Chondrocyte (in vitro differentiated cells): Measurements from ENCODE around the gene CHST3. TPM values are rescaled to one million over a fixed set of nuclear protein-coding genes. Genes with fewer than 3 reads are reported as not detected.

ENCODE experiments used
- DNase-seq: peaks from one replicate; pipeline ENCODE4 v3.0.0; 2021; ENCODE audit warnings: mixed read lengths, low spot score
- H3K27ac Mint-ChIP-seq: one replicate; pipeline ENCODE4 v1.8.0; 2021; ENCODE audit warnings: mild to moderate bottlenecking, moderate library complexity, mixed read lengths; ENCODE audit not compliant: unreplicated experiment
- H3K27me3 Mint-ChIP-seq: 2 replicates; pipeline ENCODE4 v1.8.0; 2021; ENCODE audit warnings: low read depth, mixed read lengths
- H3K36me3 Mint-ChIP-seq: 2 replicates; pipeline ENCODE4 v1.8.0; 2021; ENCODE audit warnings: low read depth, mixed read lengths
- H3K4me1 Mint-ChIP-seq: 2 replicates; pipeline ENCODE4 v1.8.0; 2021; ENCODE audit warnings: low read depth, mild to moderate bottlenecking, mixed read lengths
- H3K4me3 Mint-ChIP-seq: one replicate; pipeline ENCODE4 v1.8.0; 2021; ENCODE audit warnings: mild to moderate bottlenecking, moderate library complexity, mixed read lengths; ENCODE audit not compliant: unreplicated experiment
- H3K9me3 Mint-ChIP-seq: 2 replicates; pipeline ENCODE4 v1.8.0; 2021; ENCODE audit warnings: low read depth, mixed read lengths
- CTCF ChIP-seq: fragments of 200-600 bp; sonication (generic); IDR thresholded peaks from 2 replicates; pipeline ENCODE4 v1.5.0; 2021; ENCODE audit warnings: antibody characterized with exemption, mild to moderate bottlenecking, moderate library complexity
- total RNA-seq: library from RNA; stranded (reverse); gene quantifications from 3 replicates; pipeline ENCODE4 v1.2.1, GENCODE V29; 2021

Gene CHST3
- total RNA-seq, 1 donor from 2014 or later, result 63.2 TPM

GRCh38 chr10:72016608-72017300 lies 52.6 kb downstream of the CHST3 start:
- no peaks in the 10 kb centered on the region for H3K9me3 Mint-ChIP-seq
- no peak for DNase-seq
- no peak overlapping the region for H3K4me3 Mint-ChIP-seq
- peaks cover 51% of the 10 kb centered on the region for H3K4me1 Mint-ChIP-seq
- H3K27ac Mint-ChIP-seq, result peak overlapping the region; percentile 80
- peaks cover 6% of the 10 kb centered on the region for H3K36me3 Mint-ChIP-seq
- TF ChIP-seq CTCF, result no peak
- H3K27me3 Mint-ChIP-seq, result no peaks in the 10 kb centered on the region

- H3K4me1 Mint-ChIP-seq, result peaks cover 45% of the 10 kb centered on the region
These were observed 55.1 kb downstream of the CHST3 start for GRCh38 chr10:72019085-72019876.

GRCh38 chr10:72020914-72021809 lies 57.0 kb downstream of the CHST3 start:
- Mint-ChIP-seq H3K36me3 (no peaks in the 10 kb centered on the region), H3K4me3 (no peak overlapping the region), H3K9me3 (no peaks in the 10 kb centered on the region), H3K4me1 (peaks cover 35% of the 10 kb centered on the region), H3K27ac (no peak overlapping the region), H3K27me3 (no peaks in the 10 kb centered on the region)
- no peak for TF ChIP-seq CTCF
- no peak for DNase-seq

More at GRCh38 chr10:72019085-72019876, 55.1 kb downstream of the CHST3 start:
- peak overlapping the region; percentile 58 for H3K27ac Mint-ChIP-seq
- H3K27me3 Mint-ChIP-seq, result no peaks in the 10 kb centered on the region
- DNase-seq, result no peak
- H3K9me3 Mint-ChIP-seq, result no peaks in the 10 kb centered on the region
- no peak overlapping the region for H3K4me3 Mint-ChIP-seq
- no peak for TF ChIP-seq CTCF
- H3K36me3 Mint-ChIP-seq, result no peaks in the 10 kb centered on the region

- H3K9me3 Mint-ChIP-seq, result no peaks in the 10 kb centered on the region
- no peaks in the 10 kb centered on the region for H3K27me3 Mint-ChIP-seq
- no peak overlapping the region for H3K27ac Mint-ChIP-seq
- H3K4me3 Mint-ChIP-seq, result no peak overlapping the region
- H3K36me3 Mint-ChIP-seq, result no peaks in the 10 kb centered on the region
- no peak for TF ChIP-seq CTCF
- no peak for DNase-seq
- H3K4me1 Mint-ChIP-seq, result peaks cover 26% of the 10 kb centered on the region
These were observed 58.0 kb downstream of the CHST3 start for GRCh38 chr10:72022228-72022627.

- TF ChIP-seq CTCF, result no peak
- H3K4me3 Mint-ChIP-seq, result no peak overlapping the region
- H3K9me3 Mint-ChIP-seq, result no peaks in the 10 kb centered on the region
- peaks cover 17% of the 10 kb centered on the region for H3K4me1 Mint-ChIP-seq
- no peak for DNase-seq
- H3K27ac Mint-ChIP-seq, result no peak overlapping the region
- H3K36me3 Mint-ChIP-seq, result no peaks in the 10 kb centered on the region
- H3K27me3 Mint-ChIP-seq, result no peaks in the 10 kb centered on the region
These were observed 60.4 kb downstream of the CHST3 start for GRCh38 chr10:72024596-72024995.
